Epithelial cell of proximal tubule (primary cell): ENCODE results near the gene ACACB. TPM values are rescaled to one million over a fixed set of nuclear protein-coding genes. Genes with fewer than 3 reads are reported as not detected.

Experiments used
- DNase-seq: peaks from one replicate; pipeline ENCODE4 v3.0.0-alpha.2; 2011; ENCODE audit warnings: low read depth
- H3K4me3 ChIP-seq: 2 replicates; pipeline ENCODE4 v1.5.1; 2011; ENCODE audit warnings: low read depth, mild to moderate bottlenecking, low read length
- total RNA-seq: library from RNA; depleted of rRNA; stranded (reverse); fragments of >200 nt; gene quantifications from 2 replicates; pipeline ENCODE4 v1.2.3, GENCODE V29; 2015
- TF ChIP-seq, protein P1 (sequence below): conservative IDR thresholded peaks from 2 replicates; pipeline ENCODE4 v1.5.1; 2012; ENCODE audit warnings: low read depth, mild to moderate bottlenecking, low read length

ACACB gene
- total RNA-seq, 1 donor from 2014 or later = 26.5 TPM

DNA sequence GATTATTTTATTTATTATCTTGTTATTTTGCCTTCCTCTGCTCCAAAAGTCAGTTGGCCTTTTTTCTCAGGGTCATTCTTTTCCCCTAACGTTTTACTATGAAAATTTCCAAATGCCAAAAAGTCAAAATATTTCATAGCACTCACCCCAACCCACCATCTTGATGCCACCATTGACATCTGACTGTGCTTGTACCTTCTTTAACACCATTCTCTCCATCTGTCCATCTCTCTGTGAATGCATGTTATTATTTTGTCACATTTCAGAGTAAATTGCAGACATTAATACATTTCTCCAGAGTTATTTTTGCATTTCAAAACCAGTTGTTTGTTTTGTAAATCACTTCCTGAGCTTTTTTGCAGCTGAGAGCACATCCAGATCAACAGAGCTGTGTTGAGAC is 154.1 kb downstream of the ACACB start:
- DNase-seq = no peak
- TF ChIP-seq, protein P1, sequence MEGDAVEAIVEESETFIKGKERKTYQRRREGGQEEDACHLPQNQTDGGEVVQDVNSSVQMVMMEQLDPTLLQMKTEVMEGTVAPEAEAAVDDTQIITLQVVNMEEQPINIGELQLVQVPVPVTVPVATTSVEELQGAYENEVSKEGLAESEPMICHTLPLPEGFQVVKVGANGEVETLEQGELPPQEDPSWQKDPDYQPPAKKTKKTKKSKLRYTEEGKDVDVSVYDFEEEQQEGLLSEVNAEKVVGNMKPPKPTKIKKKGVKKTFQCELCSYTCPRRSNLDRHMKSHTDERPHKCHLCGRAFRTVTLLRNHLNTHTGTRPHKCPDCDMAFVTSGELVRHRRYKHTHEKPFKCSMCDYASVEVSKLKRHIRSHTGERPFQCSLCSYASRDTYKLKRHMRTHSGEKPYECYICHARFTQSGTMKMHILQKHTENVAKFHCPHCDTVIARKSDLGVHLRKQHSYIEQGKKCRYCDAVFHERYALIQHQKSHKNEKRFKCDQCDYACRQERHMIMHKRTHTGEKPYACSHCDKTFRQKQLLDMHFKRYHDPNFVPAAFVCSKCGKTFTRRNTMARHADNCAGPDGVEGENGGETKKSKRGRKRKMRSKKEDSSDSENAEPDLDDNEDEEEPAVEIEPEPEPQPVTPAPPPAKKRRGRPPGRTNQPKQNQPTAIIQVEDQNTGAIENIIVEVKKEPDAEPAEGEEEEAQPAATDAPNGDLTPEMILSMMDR = no peak
- H3K4me3 ChIP-seq = no peak overlapping the region

DNA sequence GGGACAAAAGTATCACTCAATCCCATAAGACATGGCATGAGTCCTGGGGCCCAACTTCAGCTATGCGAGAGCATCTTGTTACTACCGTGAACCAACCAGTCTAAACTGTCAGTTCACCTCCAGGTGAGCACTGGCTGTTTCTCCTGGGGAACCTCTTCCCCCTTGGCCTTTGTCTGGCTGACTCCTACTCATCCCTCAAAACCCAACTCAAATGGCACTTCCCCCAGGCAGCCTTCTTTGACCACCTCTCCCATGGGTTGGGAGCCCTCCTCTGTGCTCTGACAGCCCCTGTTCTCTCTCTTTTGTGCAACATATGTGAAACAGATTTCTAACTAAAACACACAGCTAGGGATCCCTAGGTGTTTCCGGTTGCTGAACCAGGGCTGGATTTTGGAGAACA is 155.0 kb downstream of the ACACB start:
- TF ChIP-seq, protein P1 = no peak
- no peak for DNase-seq
- no peak overlapping the region for H3K4me3 ChIP-seq

DNA sequence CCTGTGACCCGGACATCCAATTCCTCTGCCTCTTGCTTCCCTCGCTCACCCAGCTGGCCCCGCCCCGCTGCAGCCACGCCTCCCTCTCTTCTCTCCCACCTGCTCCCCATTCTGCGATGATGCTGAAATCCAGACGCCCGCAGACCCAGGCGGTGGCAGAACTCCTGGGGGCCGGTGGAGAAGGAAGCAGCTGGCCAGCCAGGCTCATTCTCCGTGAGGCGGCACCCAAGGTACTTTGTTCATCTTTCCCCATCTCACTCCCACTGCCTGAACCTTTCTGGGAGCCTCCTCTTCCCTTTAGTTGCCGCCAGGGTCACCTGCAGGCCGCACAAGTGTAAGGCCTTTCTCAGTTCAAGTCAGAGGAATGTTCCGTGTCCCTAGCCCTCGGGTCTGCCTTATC is 157.0 kb downstream of the ACACB start:
- TF ChIP-seq, protein P1 = no peak
- DNase-seq = no peak
- H3K4me3 ChIP-seq = no peak overlapping the region

DNA sequence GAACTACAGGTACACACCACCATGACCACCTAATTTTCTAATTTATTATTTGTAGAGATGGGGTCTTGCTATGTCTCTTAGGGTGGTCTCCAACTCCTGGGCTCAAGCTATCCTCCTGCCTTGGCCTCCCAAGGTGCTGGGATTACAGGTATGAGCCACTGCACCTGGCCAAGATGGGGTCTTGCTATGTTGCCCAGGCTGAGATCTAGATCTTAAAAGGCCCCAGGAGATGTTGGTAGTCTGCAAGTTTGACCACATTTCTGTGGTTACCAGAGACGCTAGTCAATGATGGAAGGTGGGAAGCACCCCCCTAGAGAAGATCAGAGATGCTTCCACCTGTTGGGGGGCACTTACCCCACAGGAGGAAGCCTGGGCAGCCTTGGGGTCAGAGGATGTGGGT is 158.0 kb downstream of the ACACB start:
- TF ChIP-seq, protein P1 = no peak
- H3K4me3 ChIP-seq = no peak overlapping the region
- DNase-seq = no peak

DNA sequence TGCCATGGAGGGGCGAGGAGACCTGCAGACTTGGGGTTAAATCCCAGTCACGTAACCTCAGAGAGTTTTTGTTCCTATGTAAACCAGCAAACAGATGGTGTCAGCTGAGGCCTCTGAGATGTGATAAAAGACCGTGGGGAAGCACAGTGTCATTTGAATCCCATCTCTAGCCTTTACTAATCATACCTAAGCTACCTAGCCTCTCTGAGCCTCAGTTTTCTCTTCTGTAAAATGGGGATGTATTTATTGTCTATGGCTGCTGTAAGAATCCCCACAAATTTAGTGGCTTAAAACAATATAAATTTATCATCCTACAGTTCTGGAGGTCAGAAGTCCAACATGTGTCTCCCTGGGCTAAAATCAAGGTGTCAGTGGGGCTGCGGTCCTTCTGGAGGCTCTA is 158.8 kb downstream of the ACACB start:
- no peak for DNase-seq
- TF ChIP-seq, protein P1 = no peak
- H3K4me3 ChIP-seq = no peak overlapping the region

DNA sequence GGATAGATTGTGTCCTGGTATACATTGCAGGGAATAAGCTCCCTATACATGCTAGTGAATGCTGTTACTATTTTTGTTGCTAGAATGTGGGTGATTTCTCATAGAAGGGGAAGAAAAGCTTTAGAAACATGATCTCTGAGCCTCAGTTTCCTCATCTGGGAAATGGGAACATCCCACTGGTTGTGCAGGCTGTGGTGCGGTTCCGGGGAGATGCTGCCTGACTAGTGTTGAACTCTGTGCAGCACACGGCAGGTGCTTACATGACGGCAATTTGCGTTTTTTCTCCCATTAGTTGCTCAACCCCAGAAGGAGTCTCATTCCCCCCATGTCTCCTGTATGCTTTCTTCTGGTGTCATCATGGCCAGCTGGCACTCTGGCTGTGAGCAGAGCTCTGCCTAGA is 159.8 kb downstream of the ACACB start:
- DNase-seq = no peak
- no peak overlapping the region for H3K4me3 ChIP-seq
- TF ChIP-seq, protein P1 = no peak

DNA sequence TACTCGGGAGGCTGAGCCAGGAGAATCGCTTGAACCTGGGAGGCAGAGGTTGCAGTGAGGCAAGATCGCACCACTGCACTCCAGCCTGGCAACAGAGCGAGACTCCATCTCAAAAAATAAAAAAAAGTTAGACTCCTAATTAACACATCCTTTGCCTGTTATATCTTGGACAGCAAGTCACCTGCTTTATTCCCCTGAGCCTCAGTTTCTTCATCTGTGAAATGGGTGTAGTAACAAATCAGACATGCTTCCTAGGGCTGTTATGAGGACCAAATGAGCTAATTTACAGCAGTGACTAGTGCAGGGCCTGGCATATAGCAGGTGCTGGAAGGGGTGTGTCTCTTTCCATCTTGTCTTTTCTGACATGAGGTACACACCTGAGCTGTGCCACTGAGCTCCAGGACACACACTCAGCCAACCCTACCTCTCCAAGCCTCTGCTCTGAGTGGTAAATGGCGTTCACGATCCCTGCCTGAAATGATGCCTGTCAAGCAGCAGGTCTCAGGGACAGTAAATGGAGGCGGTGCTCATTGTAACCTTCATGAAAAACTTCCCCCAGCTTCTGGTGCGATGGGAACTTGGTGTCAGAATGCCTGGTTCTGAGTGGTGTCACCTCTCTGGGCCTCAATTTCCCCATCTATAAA is 161.0 kb downstream of the ACACB start:
- no peak for DNase-seq
- no peak overlapping the region for H3K4me3 ChIP-seq
- TF ChIP-seq, protein P1 = no peak
